ENCODE data around the gene BRMS1. TPM values are rescaled to one million over a fixed set of nuclear protein-coding genes. Genes with fewer than 3 reads are reported as not detected.

Gene BRMS1
- total and polyA plus RNA-seq, 2 donors: 43.1 to 63.0 TPM

- Histone ChIP-seq H3K27me3 (ENCODE audit: control insufficient read depth in 2 of 2, insufficient read depth in 1 of 2, low read length in 1 of 2) (peaks cover under 1 to 13% of the 10 kb centered on the region in 2 donors), H3K4me1 (ENCODE audit: control insufficient read depth in 2 of 2, insufficient read depth in 2 of 2, low read length in 2 of 2) (peaks cover 27 to 33% of the 10 kb centered on the region in 2 donors), H3K4me3 (ENCODE audit: low read length in 2 of 2) (no peak overlapping the region), H3K27ac (ENCODE audit: low read depth in 1 of 2, low read length in 1 of 2) (no peak overlapping the region), H3K36me3 (ENCODE audit: control insufficient read depth in 2 of 2, insufficient read depth in 2 of 2, low read length in 1 of 2) (peaks cover 58 to 60% of the 10 kb centered on the region in 2 donors), H3K9me3 (ENCODE audit: control insufficient read depth in 2 of 2, insufficient read depth in 1 of 2, low read length in 1 of 2) (peaks cover 0 to 2% of the 10 kb centered on the region in 2 donors)
- WGBS: 97% methylated on average over 28 of the region's 28 CpGs
- DNase-seq (ENCODE audit: low read depth in 6 of 9, low spot score in 9 of 9): no peak
These were observed 4.1 kb downstream of the BRMS1 start for GRCh38 chr11:66340596-66341501.

GRCh38 chr11:66339686-66340483 is 5.0 kb downstream of the BRMS1 start:
- no peak for DNase-seq (ENCODE audit: low read depth in 6 of 9, low spot score in 9 of 9)
- peaks cover 58 to 60% of the 10 kb centered on the region in 2 donors for H3K36me3 ChIP-seq (ENCODE audit: control insufficient read depth in 2 of 2, insufficient read depth in 2 of 2, low read length in 1 of 2)
- H3K4me1 ChIP-seq (ENCODE audit: control insufficient read depth in 2 of 2, insufficient read depth in 2 of 2, low read length in 2 of 2): peaks cover 22 to 25% of the 10 kb centered on the region in 2 donors
- H3K9me3 ChIP-seq (ENCODE audit: control insufficient read depth in 2 of 2, insufficient read depth in 1 of 2, low read length in 1 of 2): peaks cover 0 to 6% of the 10 kb centered on the region in 2 donors
- H3K27ac ChIP-seq (ENCODE audit: low read depth in 1 of 2, low read length in 1 of 2): no peak overlapping the region
- H3K4me3 ChIP-seq (ENCODE audit: low read length in 2 of 2): no peak overlapping the region
- peaks cover 5 to 23% of the 10 kb centered on the region in 2 donors for H3K27me3 ChIP-seq (ENCODE audit: control insufficient read depth in 2 of 2, insufficient read depth in 1 of 2, low read length in 1 of 2)
- WGBS: 86% methylated on average over 14 of the region's 14 CpGs

DNA sequence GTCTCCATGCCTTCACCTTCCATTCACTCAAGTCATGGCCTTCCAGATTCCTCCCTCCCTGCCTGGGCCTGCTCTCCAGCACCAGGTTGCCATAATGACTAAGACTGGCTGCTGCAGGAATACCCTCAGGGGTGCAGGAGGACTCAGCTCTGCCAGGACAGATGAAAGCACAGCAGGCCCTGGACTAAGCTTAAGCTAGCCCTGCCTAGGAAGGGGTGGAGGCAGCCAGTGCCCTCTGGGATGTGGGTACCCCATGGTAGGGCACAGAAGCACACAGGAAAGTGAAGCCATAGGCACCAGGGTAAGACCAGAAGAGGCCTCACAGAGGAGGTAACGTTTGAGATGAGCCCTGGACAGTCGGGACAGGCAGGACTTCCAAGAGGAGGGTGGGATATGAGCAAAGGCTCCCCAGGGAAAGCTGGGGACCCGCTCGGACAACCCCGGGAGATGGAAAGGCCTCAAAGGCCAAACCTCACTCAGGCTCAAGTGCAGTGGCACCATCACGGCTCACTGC is 5.7 kb downstream of the BRMS1 start:
- peaks cover 0 to 4% of the 10 kb centered on the region in 2 donors for H3K9me3 ChIP-seq (ENCODE audit: control insufficient read depth in 2 of 2, insufficient read depth in 1 of 2, low read length in 1 of 2)
- 98% methylated on average over 6 of the region's 6 CpGs for WGBS
- DNase-seq (ENCODE audit: low read depth in 6 of 9, low spot score in 9 of 9): no peak
- peaks cover 5 to 30% of the 10 kb centered on the region in 2 donors for H3K27me3 ChIP-seq (ENCODE audit: control insufficient read depth in 2 of 2, insufficient read depth in 1 of 2, low read length in 1 of 2)
- peaks cover 20 to 21% of the 10 kb centered on the region in 2 donors for H3K4me1 ChIP-seq (ENCODE audit: control insufficient read depth in 2 of 2, insufficient read depth in 2 of 2, low read length in 2 of 2)
- H3K27ac ChIP-seq (ENCODE audit: low read depth in 1 of 2, low read length in 1 of 2): no peak overlapping the region
- peaks cover 58 to 60% of the 10 kb centered on the region in 2 donors for H3K36me3 ChIP-seq (ENCODE audit: control insufficient read depth in 2 of 2, insufficient read depth in 2 of 2, low read length in 1 of 2)
- no peak overlapping the region for H3K4me3 ChIP-seq (ENCODE audit: low read length in 2 of 2)

DNA sequence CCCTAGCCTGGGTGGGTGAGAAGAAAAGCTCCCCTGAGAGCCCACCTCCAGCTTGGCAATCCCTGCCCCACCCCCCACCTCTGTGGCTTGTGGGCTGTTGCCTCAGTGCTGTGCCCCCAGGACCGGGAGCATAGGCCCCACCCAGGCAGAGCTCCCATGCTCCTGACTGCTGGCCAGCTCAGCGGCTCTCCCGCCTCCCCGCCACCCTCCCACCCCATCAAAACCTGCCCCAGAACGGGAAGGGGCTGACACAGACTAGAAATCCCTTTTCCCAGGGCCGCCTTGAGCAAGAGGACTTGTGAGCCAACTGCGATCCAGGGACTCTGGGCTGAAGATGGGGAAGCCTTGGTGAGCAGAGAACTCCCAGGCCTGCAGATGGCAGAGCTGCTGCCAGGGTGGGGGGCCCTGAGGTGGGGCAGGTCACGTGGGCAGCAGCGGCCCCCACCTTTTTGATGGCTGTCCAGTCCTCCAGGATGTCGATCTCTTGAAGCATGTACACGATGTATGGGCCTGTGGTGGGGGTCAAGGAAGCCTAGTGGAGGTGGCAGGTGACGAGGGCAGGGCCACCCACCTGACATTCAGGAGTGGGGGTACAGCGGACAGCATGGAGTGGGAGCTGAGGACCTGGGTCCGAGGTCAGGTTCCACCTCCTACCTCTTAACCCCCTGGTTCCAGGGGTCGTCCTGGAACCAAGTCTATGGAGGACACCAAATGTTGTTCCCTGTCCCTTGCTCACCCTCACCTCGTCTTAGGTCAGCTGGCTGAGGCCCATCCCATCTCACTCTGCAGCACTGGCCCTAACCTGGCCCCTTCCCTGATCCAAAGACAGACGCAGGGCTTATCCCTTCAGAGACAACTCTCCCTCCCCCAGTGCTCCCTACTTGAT is 6.4 kb downstream of the BRMS1 start:
- Histone ChIP-seq H3K36me3 (ENCODE audit: control insufficient read depth in 2 of 2, insufficient read depth in 2 of 2, low read length in 1 of 2) (peaks cover 58 to 60% of the 10 kb centered on the region in 2 donors), H3K27me3 (ENCODE audit: control insufficient read depth in 2 of 2, insufficient read depth in 1 of 2, low read length in 1 of 2) (peaks cover 5 to 33% of the 10 kb centered on the region in 2 donors), H3K4me3 (ENCODE audit: low read length in 2 of 2) (no peak overlapping the region), H3K9me3 (ENCODE audit: control insufficient read depth in 2 of 2, insufficient read depth in 1 of 2, low read length in 1 of 2) (peaks cover 0 to 4% of the 10 kb centered on the region in 2 donors), H3K27ac (ENCODE audit: low read depth in 1 of 2, low read length in 1 of 2) (no peak overlapping the region), H3K4me1 (ENCODE audit: control insufficient read depth in 2 of 2, insufficient read depth in 2 of 2, low read length in 2 of 2) (peaks cover 13 to 17% of the 10 kb centered on the region in 2 donors)
- WGBS: 95% methylated on average over 17 of the region's 17 CpGs
- no peak for DNase-seq (ENCODE audit: low read depth in 6 of 9, low spot score in 9 of 9)

DNA sequence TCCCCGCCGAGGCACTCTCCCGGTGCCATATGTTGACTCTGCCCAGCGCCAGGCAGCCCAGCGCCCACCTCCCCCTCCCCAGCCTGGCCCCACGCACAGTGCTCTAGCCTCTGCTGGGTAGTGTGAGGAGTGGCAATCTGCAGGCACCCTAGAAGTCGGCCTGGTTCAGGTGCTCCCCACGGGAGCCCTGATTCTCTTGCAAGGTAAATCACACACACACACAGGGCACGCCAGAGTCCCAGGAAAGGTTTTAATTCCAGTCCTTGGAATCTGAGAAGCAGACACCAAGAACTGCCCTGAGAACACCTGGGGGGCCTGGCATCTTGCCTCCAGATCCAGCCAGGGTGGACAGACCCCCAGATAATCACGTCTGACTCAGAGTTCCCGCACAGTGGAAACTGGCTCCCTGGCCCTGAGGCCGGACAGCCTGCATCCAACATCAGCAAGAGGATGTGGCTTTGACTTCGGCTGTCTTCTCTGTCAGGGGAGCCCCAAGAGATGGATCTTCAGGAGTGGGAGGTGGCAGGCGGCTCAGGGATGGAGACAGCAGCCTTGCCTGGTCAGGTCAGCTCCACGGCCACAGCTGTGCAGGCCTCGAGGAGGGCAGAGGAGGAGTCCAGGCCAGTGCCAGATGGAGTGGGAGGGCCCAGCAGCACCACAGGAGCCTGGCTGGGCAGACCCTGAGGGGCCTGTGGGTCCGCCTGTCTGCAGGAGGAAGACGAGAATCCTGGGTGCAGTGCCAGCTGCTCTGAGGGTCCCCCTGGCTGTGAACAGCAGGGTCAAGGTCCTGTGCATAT is 7.6 kb downstream of the BRMS1 start:
- Histone ChIP-seq H3K9me3 (ENCODE audit: control insufficient read depth in 2 of 2, insufficient read depth in 1 of 2, low read length in 1 of 2) (peaks cover 0 to 4% of the 10 kb centered on the region in 2 donors), H3K4me1 (ENCODE audit: control insufficient read depth in 2 of 2, insufficient read depth in 2 of 2, low read length in 2 of 2) (peaks cover 11 to 17% of the 10 kb centered on the region in 2 donors), H3K27me3 (ENCODE audit: control insufficient read depth in 2 of 2, insufficient read depth in 1 of 2, low read length in 1 of 2) (peaks cover 5 to 37% of the 10 kb centered on the region in 2 donors), H3K4me3 (ENCODE audit: low read length in 2 of 2) (no peak overlapping the region), H3K36me3 (ENCODE audit: control insufficient read depth in 2 of 2, insufficient read depth in 2 of 2, low read length in 1 of 2) (peaks cover 52 to 57% of the 10 kb centered on the region in 2 donors), H3K27ac (ENCODE audit: low read depth in 1 of 2, low read length in 1 of 2) (peak overlapping the region in 1 of 2 donors; percentile 36)
- WGBS: 84% methylated on average over 18 of the region's 18 CpGs
- no peak for DNase-seq (ENCODE audit: low read depth in 6 of 9, low spot score in 9 of 9)

GRCh38 chr11:66336234-66337102 is 8.4 kb downstream of the BRMS1 start, which contains the start of gene RIN1:
Gene RIN1, minus strand, starts transcription at chr11:66336434. Its CDS starts 32 bp downstream, at chr11:66336402.
- Histone ChIP-seq H3K27me3 (ENCODE audit: control insufficient read depth in 2 of 2, insufficient read depth in 1 of 2, low read length in 1 of 2) (peaks cover 5 to 40% of the 10 kb centered on the region in 2 donors), H3K27ac (ENCODE audit: low read depth in 1 of 2, low read length in 1 of 2) (peak within 1 kb of the TSS in 1 of 2 donors; percentile 47), H3K4me1 (ENCODE audit: control insufficient read depth in 2 of 2, insufficient read depth in 2 of 2, low read length in 2 of 2) (peaks cover 11 to 17% of the 10 kb centered on the region in 2 donors), H3K36me3 (ENCODE audit: control insufficient read depth in 2 of 2, insufficient read depth in 2 of 2, low read length in 1 of 2) (peaks cover 44 to 49% of the 10 kb centered on the region in 2 donors), H3K4me3 (ENCODE audit: low read length in 2 of 2) (peak within 1 kb of the TSS; percentile 9 to 28), H3K9me3 (ENCODE audit: control insufficient read depth in 2 of 2, insufficient read depth in 1 of 2, low read length in 1 of 2) (peaks cover 0 to 4% of the 10 kb centered on the region in 2 donors)
- 33% methylated on average over 22 of the region's 22 CpGs for WGBS
- peak in 1 of 9 donors; percentile 38 for DNase-seq (ENCODE audit: low read depth in 6 of 9, low spot score in 9 of 9)

GRCh38 chr11:66335531-66336233 is 9.2 kb downstream of the BRMS1 start:
- Histone ChIP-seq H3K9me3 (ENCODE audit: control insufficient read depth in 2 of 2, insufficient read depth in 1 of 2, low read length in 1 of 2) (peaks cover 0 to 4% of the 10 kb centered on the region in 2 donors), H3K4me1 (ENCODE audit: control insufficient read depth in 2 of 2, insufficient read depth in 2 of 2, low read length in 2 of 2) (peaks cover 11 to 17% of the 10 kb centered on the region in 2 donors), H3K27ac (ENCODE audit: low read depth in 1 of 2, low read length in 1 of 2) (no peak overlapping the region), H3K36me3 (ENCODE audit: control insufficient read depth in 2 of 2, insufficient read depth in 2 of 2, low read length in 1 of 2) (peaks cover 36 to 41% of the 10 kb centered on the region in 2 donors), H3K27me3 (ENCODE audit: control insufficient read depth in 2 of 2, insufficient read depth in 1 of 2, low read length in 1 of 2) (peaks cover 5 to 40% of the 10 kb centered on the region in 2 donors), H3K4me3 (ENCODE audit: low read length in 2 of 2) (peak overlapping the region; percentile 9 to 28)
- no peak for DNase-seq (ENCODE audit: low read depth in 6 of 9, low spot score in 9 of 9)
- 22% methylated on average over 35 of the region's 35 CpGs for WGBS
